Naive thymus-derived CD8-positive, alpha-beta T cell (primary cell): ENCODE data around the gene MAN2A2. TPM values are rescaled to one million over a fixed set of nuclear protein-coding genes. Genes with fewer than 3 reads are reported as not detected.
"Not testable (repeated sequence)": the region's sequence is repeated elsewhere in the genome, so short reads cannot be mapped to it uniquely, and the experiment has no call there.

ENCODE experiments used
- ATAC-seq, 2 donors: fragments of 150-1000 bp; cut with Tn5 transposase in 1 of 2; sonication (Bioruptor Pico), chemical (Tn5 transposase) in 1 of 2; 1 replicate in 1 of 2; 2 replicates in 1 of 2; pipeline ENCODE4 v1.10.0; 2021; ENCODE audit warnings: mild to moderate bottlenecking in 2 of 2, moderate library complexity in 2 of 2
- POLR2A ChIA-PET: fragments of 350-600 bp; sonication (Branson Sonifier 250); formaldehyde crosslinking; loops from one replicate; lab custom pipeline; 2021; ENCODE audit warnings: antibody characterized with exemption; lab: Charles Lee
- DNase-seq, 10 donors: peaks; one replicate each; pipeline versions ENCODE4 v3.0.0 to v3.0.0-alpha.2; 2020 to 2022
- H3K27ac Mint-ChIP-seq, 10 donors: one replicate each; pipeline ENCODE4 v1.8.0; 2020 to 2022; ENCODE audit warnings: mild to moderate bottlenecking in 10 of 10, mixed read lengths in 10 of 10, moderate library complexity in 4 of 10, inconsistent platforms in 1 of 10
- H3K27me3 Mint-ChIP-seq, 5 donors: one replicate each; pipeline ENCODE4 v1.8.0; 2021 to 2022; ENCODE audit warnings: mixed read lengths in 5 of 5
- H3K36me3 Mint-ChIP-seq, 3 donors: one replicate each; pipeline ENCODE4 v1.8.0; 2020 to 2022; ENCODE audit warnings: mixed read lengths in 3 of 3, mild to moderate bottlenecking in 2 of 3, inconsistent platforms in 1 of 3
- H3K4me1 Mint-ChIP-seq, 4 donors: one replicate each; pipeline ENCODE4 v1.8.0; 2021 to 2022; ENCODE audit warnings: mixed read lengths in 4 of 4
- H3K4me3 Mint-ChIP-seq, 10 donors: one replicate each; pipeline ENCODE4 v1.8.0; 2020 to 2022; ENCODE audit warnings: mild to moderate bottlenecking in 10 of 10, mixed read lengths in 10 of 10, moderate library complexity in 6 of 10, inconsistent platforms in 1 of 10
- H3K9me3 Mint-ChIP-seq, 9 donors: one replicate each; pipeline ENCODE4 v1.8.0; 2020 to 2022; ENCODE audit warnings: mixed read lengths in 9 of 9, mild to moderate bottlenecking in 3 of 9, inconsistent platforms in 1 of 9, moderate library complexity in 1 of 9
- polyA plus RNA-seq, 3 donors: library from polyadenylated mRNA; unstranded; fragments of 300-500 nt; fragmentation: Illumina TruSeq; gene quantifications; one replicate each; pipeline ENCODE4 v1.2.3, GENCODE V29; 2021
- total RNA-seq, 8 experiments: library from RNA in 2 of 8; stranded (reverse) in 2 of 8; gene quantifications; one replicate each; pipeline ENCODE4 v1.2.3 and lab custom pipeline; 2021 to 2026

Gene MAN2A2
- total and polyA plus RNA-seq, 5 experiments from 2014 or later: 3.1 to 139 (median 8.6) TPM

- Mint-ChIP-seq H3K27me3 (no peaks in the 10 kb centered on the region), H3K4me3 (no peak overlapping the region), H3K36me3 (peaks cover 0 to 92% (median 31%) of the 10 kb centered on the region in 3 donors), H3K4me1 (peaks cover 0 to 8% (median 3%) of the 10 kb centered on the region in 4 donors), H3K27ac (peak overlapping the region in 1 of 10 donors; percentile 78), H3K9me3 (no peaks in the 10 kb centered on the region)
- POLR2A ChIA-PET: interaction anchor here (0.5 to 0.6 kb wide), 2 partner anchors 139 to 264 kb away, joined by 3 to 4 read pairs; no protein-coding TSS in a partner anchor
- ATAC-seq (no peak), DNase-seq (no peak)
Observed at GRCh38 chr15:90917569-90917968, 14.5 kb downstream of the MAN2A2 start.

- POLR2A ChIA-PET: interaction anchor here (1.2 to 1.3 kb wide), 2 partner anchors 13 to 16 kb away, joined by 3 to 4 read pairs; partner anchors contain the start of gene UNC45A
- ATAC-seq: no peak
- H3K4me1 Mint-ChIP-seq: peaks cover 0 to 8% (median 3%) of the 10 kb centered on the region in 4 donors
- H3K9me3 Mint-ChIP-seq: no peaks in the 10 kb centered on the region
- no peaks in the 10 kb centered on the region for H3K27me3 Mint-ChIP-seq
- H3K4me3 Mint-ChIP-seq: no peak overlapping the region
- peaks cover 0 to 85% (median 25%) of the 10 kb centered on the region in 3 donors for H3K36me3 Mint-ChIP-seq
- peak overlapping the region in 2 of 10 donors; percentile 49 to 87 for H3K27ac Mint-ChIP-seq
- no peak for DNase-seq
Observed at GRCh38 chr15:90918034-90918788, 15.1 kb downstream of the MAN2A2 start.

GRCh38 chr15:90918835-90919234 lies 15.7 kb downstream of the MAN2A2 start:
- Mint-ChIP-seq H3K4me1 (peaks cover 0 to 8% (median 3%) of the 10 kb centered on the region in 4 donors), H3K27ac (peak overlapping the region in 1 of 10 donors; percentile 12), H3K36me3 (peaks cover 0 to 79% (median 22%) of the 10 kb centered on the region in 3 donors), H3K4me3 (no peak overlapping the region), H3K9me3 (no peaks in the 10 kb centered on the region), H3K27me3 (no peaks in the 10 kb centered on the region)
- ATAC-seq: no peak
- POLR2A ChIA-PET: interaction anchor here (1.2 to 1.3 kb wide), 2 partner anchors 13 to 16 kb away, joined by 3 to 4 read pairs; partner anchors contain the start of gene UNC45A
- DNase-seq: no peak

GRCh38 chr15:90921887-90922286 lies 18.8 kb downstream of the MAN2A2 start:
- ATAC-seq: no peak
- POLR2A ChIA-PET: no interaction called here

GRCh38 chr15:90922712-90923322 lies 19.7 kb downstream of the MAN2A2 start:
- not testable (repeated sequence) for H3K27ac Mint-ChIP-seq, ATAC-seq, H3K4me1 Mint-ChIP-seq, H3K27me3 Mint-ChIP-seq, H3K4me3 Mint-ChIP-seq, H3K9me3 Mint-ChIP-seq, DNase-seq
- H3K36me3 Mint-ChIP-seq: peaks cover 0 to 41% (median 20%) of the 10 kb centered on the region in 3 donors
- POLR2A ChIA-PET: interaction anchor here (0.8 kb wide), 1 partner anchor 9 kb away, joined by 3 read pairs; no protein-coding TSS in a partner anchor

More at GRCh38 chr15:90921887-90922286, 18.8 kb downstream of the MAN2A2 start:
- H3K27me3 Mint-ChIP-seq: no peaks in the 10 kb centered on the region
- H3K27ac Mint-ChIP-seq: no peak overlapping the region
- H3K4me3 Mint-ChIP-seq: no peak overlapping the region
- H3K36me3 Mint-ChIP-seq: peaks cover 0 to 50% (median 22%) of the 10 kb centered on the region in 3 donors
- H3K9me3 Mint-ChIP-seq: no peaks in the 10 kb centered on the region
- DNase-seq: no peak
- H3K4me1 Mint-ChIP-seq: peaks cover 0 to 6% (median under 1%) of the 10 kb centered on the region in 4 donors

- Mint-ChIP-seq H3K4me3 (no peak overlapping the region), H3K4me1 (peaks cover 0 to 9% (median 6%) of the 10 kb centered on the region in 4 donors), H3K36me3 (peaks cover 0 to 28% (median 10%) of the 10 kb centered on the region in 3 donors), H3K9me3 (no peaks in the 10 kb centered on the region), H3K27me3 (no peaks in the 10 kb centered on the region), H3K27ac (no peak overlapping the region)
- POLR2A ChIA-PET: interaction anchor here (0.6 to 1.2 kb wide), 2 partner anchors 20 to 668 kb away, joined by 4 read pairs; no protein-coding TSS in a partner anchor
- ATAC-seq (no peak), DNase-seq (no peak)
Observed at GRCh38 chr15:90924375-90924774, 21.3 kb downstream of the MAN2A2 start.

- H3K4me3 Mint-ChIP-seq, H3K36me3 Mint-ChIP-seq, DNase-seq, H3K27ac Mint-ChIP-seq, ATAC-seq, H3K9me3 Mint-ChIP-seq, H3K27me3 Mint-ChIP-seq: not testable (repeated sequence)
- POLR2A ChIA-PET: interaction anchor here (1.2 kb wide), 1 partner anchor 24 kb away, joined by 3 read pairs; the partner anchor contains the start of gene MAN2A2
- peaks cover 10 to 29% (median 19%) of the 10 kb centered on the region in 4 donors for H3K4me1 Mint-ChIP-seq
Observed at GRCh38 chr15:90926766-90927165, 23.7 kb downstream of the MAN2A2 start.

GRCh38 chr15:90928106-90928505 lies 25.0 kb downstream of the MAN2A2 start:
- DNase-seq: not testable (repeated sequence)
- peaks cover 13 to 35% (median 26%) of the 10 kb centered on the region in 4 donors for H3K4me1 Mint-ChIP-seq
- peak overlapping the region in 2 of 10 donors; percentile 58 to 76 for H3K27ac Mint-ChIP-seq

GRCh38 chr15:90929246-90930019 lies 26.3 kb downstream of the MAN2A2 start:
- no peaks in the 10 kb centered on the region for H3K27me3 Mint-ChIP-seq
- DNase-seq: peak in 1 of 10 donors; percentile 9
- POLR2A ChIA-PET: interaction anchor here (0.9 to 12.4 kb wide), 6 partner anchors 14 to 212 kb away, joined by 3 to 237 read pairs (median 4); partner anchors contain the start of genes BLM, MAN2A2 and RCCD1
- H3K27ac Mint-ChIP-seq: peak overlapping the region; percentile 95 to 100 (median 98)
- no peaks in the 10 kb centered on the region for H3K36me3 Mint-ChIP-seq
- H3K4me1 Mint-ChIP-seq: peaks cover 19 to 42% (median 35%) of the 10 kb centered on the region in 4 donors
- H3K9me3 Mint-ChIP-seq: no peaks in the 10 kb centered on the region
- ATAC-seq: no peak
- H3K4me3 Mint-ChIP-seq: peak overlapping the region; percentile 92 to 99 (median 98)

More at GRCh38 chr15:90928106-90928505, 25.0 kb downstream of the MAN2A2 start:
- not testable (repeated sequence) for H3K36me3 Mint-ChIP-seq, H3K27me3 Mint-ChIP-seq, ATAC-seq, H3K9me3 Mint-ChIP-seq
- POLR2A ChIA-PET: interaction anchor here (0.7 to 12.4 kb wide), 2 partner anchors 26 to 666 kb away, joined by 3 to 237 read pairs; partner anchors contain the start of gene MAN2A2
- H3K4me3 Mint-ChIP-seq: peak overlapping the region in 4 of 10 donors; percentile 44 to 68 (median 44)

- POLR2A ChIA-PET: interaction anchor here (0.6 to 12.4 kb wide), 9 partner anchors 17 to 700 kb away, joined by 3 to 237 read pairs (median 3); partner anchors contain the start of genes BLM, MAN2A2 and RCCD1
- H3K36me3 Mint-ChIP-seq: no peaks in the 10 kb centered on the region
- H3K9me3 Mint-ChIP-seq: no peaks in the 10 kb centered on the region
- peak overlapping the region; percentile 95 to 100 (median 98) for H3K27ac Mint-ChIP-seq
- H3K27me3 Mint-ChIP-seq: no peaks in the 10 kb centered on the region
- DNase-seq (no peak), ATAC-seq (no peak)
- peak overlapping the region; percentile 96 to 99 (median 98) for H3K4me3 Mint-ChIP-seq
- H3K4me1 Mint-ChIP-seq: peaks cover 21 to 51% (median 44%) of the 10 kb centered on the region in 4 donors
Observed at GRCh38 chr15:90930861-90931574, 27.9 kb downstream of the MAN2A2 start.

GRCh38 chr15:90931575-90931827 lies 28.4 kb downstream of the MAN2A2 start:
- POLR2A ChIA-PET: interaction anchor here (0.6 to 12.4 kb wide), 13 partner anchors 16 to 829 kb away, joined by 3 to 237 read pairs (median 3); partner anchors contain the start of genes BLM, IDH2, IQGAP1 and MAN2A2
- H3K36me3 Mint-ChIP-seq: peaks cover 0 to 4% (median 0%) of the 10 kb centered on the region in 3 donors
- no peak for ATAC-seq
- H3K4me1 Mint-ChIP-seq: peaks cover 26 to 56% (median 49%) of the 10 kb centered on the region in 4 donors
- H3K27ac Mint-ChIP-seq: peak overlapping the region; percentile 94 to 100 (median 98)
- no peaks in the 10 kb centered on the region for H3K27me3 Mint-ChIP-seq
- H3K4me3 Mint-ChIP-seq: peak overlapping the region; percentile 96 to 99 (median 98)
- DNase-seq: no peak
- H3K9me3 Mint-ChIP-seq: no peaks in the 10 kb centered on the region
